Smooth muscle cell (in vitro differentiated cells): Measurements from ENCODE around the gene MAMDC2. TPM values are rescaled to one million over a fixed set of nuclear protein-coding genes. Genes with fewer than 3 reads are reported as not detected.

ENCODE experiments used
- DNase-seq: peaks from one replicate; lab custom pipeline; 2025; ENCODE audit not compliant: unreplicated experiment; lab: John Stamatoyannopoulos, UW
- H2AFZ ChIP-seq: fragments of 200-600 bp; sonication (generic); 2 replicates; pipeline ENCODE4 v1.6.0; 2016; ENCODE audit warnings: antibody characterized with exemption, low read depth, mild to moderate bottlenecking
- H3F3A ChIP-seq: fragments of 200-600 bp; sonication (generic); 2 replicates; pipeline ENCODE4 v1.6.0; 2017; ENCODE audit warnings: antibody characterized with exemption, low read depth
- H3K27ac ChIP-seq: fragments of 200-600 bp; sonication (generic); 2 replicates; pipeline ENCODE4 v1.5.1; 2016; ENCODE audit warnings: low read depth, mild to moderate bottlenecking
- H3K27me3 ChIP-seq: fragments of 200-600 bp; sonication (generic); 2 replicates; pipeline ENCODE4 v1.6.1; 2016; ENCODE audit warnings: low read depth, mild to moderate bottlenecking
- H3K36me3 ChIP-seq: fragments of 200-600 bp; sonication (generic); 2 replicates; pipeline ENCODE4 v1.5.1; 2016; ENCODE audit warnings: low read depth
- H3K4me1 ChIP-seq: fragments of 200-600 bp; sonication (generic); 2 replicates; pipeline ENCODE4 v1.5.1; 2016; ENCODE audit warnings: low read depth
- H3K4me2 ChIP-seq: fragments of 200-600 bp; sonication (generic); 2 replicates; pipeline ENCODE4 v1.6.0; 2016; ENCODE audit warnings: mild to moderate bottlenecking
- H3K4me3 ChIP-seq: fragments of 200-600 bp; sonication (generic); 2 replicates; pipeline ENCODE4 v1.5.1; 2016; ENCODE audit warnings: mild to moderate bottlenecking
- H3K79me2 ChIP-seq: fragments of 200-600 bp; sonication (generic); 2 replicates; pipeline ENCODE4 v1.6.0; 2016; ENCODE audit warnings: low read depth, mild to moderate bottlenecking
- H3K9ac ChIP-seq: fragments of 200-600 bp; sonication (generic); 2 replicates; pipeline ENCODE4 v1.6.0; 2016; ENCODE audit warnings: low read depth
- H3K9me3 ChIP-seq: fragments of 200-600 bp; sonication (generic); replicated peaks from 2 replicates; pipeline ENCODE4 v1.5.1; 2016; ENCODE audit warnings: low read depth
- H4K20me1 ChIP-seq: fragments of 200-600 bp; sonication (generic); 2 replicates; pipeline ENCODE4 v1.6.0; 2016; ENCODE audit warnings: low read depth
- WGBS: methylation state at CpG from one replicate; pipeline ENCODE4 v1.1.7; 2016; ENCODE audit warnings: low lambda C conversion rate; 5-methylcytosine and 5-hydroxymethylcytosine counted together
- polyA plus RNA-seq: library from polyadenylated mRNA; unstranded; fragments of >200 nt; fragmentation: Nextera tagmentation; extraction: Ambion mirVana; gene quantifications from 2 replicates; pipeline ENCODE4 v1.2.1, GENCODE V29; 2016
- total RNA-seq: library from RNA; depleted of rRNA; stranded (reverse); fragments of >200 nt; gene quantifications from 2 replicates; pipeline ENCODE4 v1.2.3, GENCODE V29; 2014
- TF ChIP-seq, protein P1 (sequence below): fragments of 200-600 bp; sonication (generic); IDR thresholded peaks from 2 replicates; pipeline ENCODE4 v1.5.1; 2017; ENCODE audit warnings: borderline replicate concordance, mild to moderate bottlenecking, antibody characterized with exemption; ENCODE audit not compliant: insufficient read depth, poor library complexity, severe bottlenecking

The MAMDC2 gene
- total and polyA plus RNA-seq, 2 experiments from 2014 or later, result 8.2 to 13.0 TPM

GRCh38 chr9:70061776-70062175 lies 18.1 kb downstream of the MAMDC2 start:
- Histone ChIP-seq H3F3A (no peaks in the 10 kb centered on the region), H3K27me3 (peaks cover 3% of the 10 kb centered on the region), H3K27ac (no peak overlapping the region), H4K20me1 (no peaks in the 10 kb centered on the region), H3K4me2 (no peak overlapping the region), H3K4me3 (no peak overlapping the region), H2AFZ (no peak overlapping the region), H3K9me3 (no peaks in the 10 kb centered on the region), H3K36me3 (no peaks in the 10 kb centered on the region), H3K4me1 (no peaks in the 10 kb centered on the region), H3K79me2 (no peaks in the 10 kb centered on the region), H3K9ac (no peak overlapping the region)
- WGBS, result 86% methylated on average over 1 of the region's 1 CpG
- TF ChIP-seq, protein P1, sequence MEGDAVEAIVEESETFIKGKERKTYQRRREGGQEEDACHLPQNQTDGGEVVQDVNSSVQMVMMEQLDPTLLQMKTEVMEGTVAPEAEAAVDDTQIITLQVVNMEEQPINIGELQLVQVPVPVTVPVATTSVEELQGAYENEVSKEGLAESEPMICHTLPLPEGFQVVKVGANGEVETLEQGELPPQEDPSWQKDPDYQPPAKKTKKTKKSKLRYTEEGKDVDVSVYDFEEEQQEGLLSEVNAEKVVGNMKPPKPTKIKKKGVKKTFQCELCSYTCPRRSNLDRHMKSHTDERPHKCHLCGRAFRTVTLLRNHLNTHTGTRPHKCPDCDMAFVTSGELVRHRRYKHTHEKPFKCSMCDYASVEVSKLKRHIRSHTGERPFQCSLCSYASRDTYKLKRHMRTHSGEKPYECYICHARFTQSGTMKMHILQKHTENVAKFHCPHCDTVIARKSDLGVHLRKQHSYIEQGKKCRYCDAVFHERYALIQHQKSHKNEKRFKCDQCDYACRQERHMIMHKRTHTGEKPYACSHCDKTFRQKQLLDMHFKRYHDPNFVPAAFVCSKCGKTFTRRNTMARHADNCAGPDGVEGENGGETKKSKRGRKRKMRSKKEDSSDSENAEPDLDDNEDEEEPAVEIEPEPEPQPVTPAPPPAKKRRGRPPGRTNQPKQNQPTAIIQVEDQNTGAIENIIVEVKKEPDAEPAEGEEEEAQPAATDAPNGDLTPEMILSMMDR, result no peak
- DNase-seq, result no peak

- Histone ChIP-seq H3K27ac (no peak overlapping the region), H3K9me3 (no peaks in the 10 kb centered on the region), H3F3A (no peaks in the 10 kb centered on the region), H2AFZ (no peak overlapping the region), H3K4me1 (no peaks in the 10 kb centered on the region), H3K79me2 (no peaks in the 10 kb centered on the region), H3K27me3 (no peaks in the 10 kb centered on the region), H3K4me3 (no peak overlapping the region), H3K36me3 (no peaks in the 10 kb centered on the region), H4K20me1 (no peaks in the 10 kb centered on the region), H3K4me2 (no peak overlapping the region), H3K9ac (no peak overlapping the region)
- no peak for DNase-seq
- WGBS, result 100% methylated on average over 1 of the region's 1 CpG
- TF ChIP-seq, protein P1, result no peak
These were observed 20.8 kb downstream of the MAMDC2 start for GRCh38 chr9:70064496-70064895.

- Histone ChIP-seq H4K20me1 (no peaks in the 10 kb centered on the region), H3K27me3 (no peaks in the 10 kb centered on the region), H3K36me3 (no peaks in the 10 kb centered on the region), H3K4me3 (no peak overlapping the region), H3K4me2 (no peak overlapping the region), H3F3A (no peaks in the 10 kb centered on the region), H3K27ac (no peak overlapping the region), H3K9me3 (no peaks in the 10 kb centered on the region), H2AFZ (no peak overlapping the region), H3K4me1 (no peaks in the 10 kb centered on the region), H3K79me2 (no peaks in the 10 kb centered on the region), H3K9ac (no peak overlapping the region)
- WGBS, result 81% methylated on average over 2 of the region's 2 CpGs
- DNase-seq, result no peak
- TF ChIP-seq, protein P1, result no peak
These were observed 21.9 kb downstream of the MAMDC2 start for GRCh38 chr9:70065572-70065971.

- H3K79me2 ChIP-seq, result no peaks in the 10 kb centered on the region
- no peak for DNase-seq
- no peaks in the 10 kb centered on the region for H4K20me1 ChIP-seq
- H3F3A ChIP-seq, result no peaks in the 10 kb centered on the region
- no peaks in the 10 kb centered on the region for H3K9me3 ChIP-seq
- no peak overlapping the region for H3K27ac ChIP-seq
- H3K27me3 ChIP-seq, result no peaks in the 10 kb centered on the region
- no peak overlapping the region for H3K4me3 ChIP-seq
- H3K4me1 ChIP-seq, result no peaks in the 10 kb centered on the region
- 97% methylated on average over 4 of the region's 4 CpGs for WGBS
- no peak overlapping the region for H3K4me2 ChIP-seq
- TF ChIP-seq, protein P1, result no peak
- H3K9ac ChIP-seq, result no peak overlapping the region
- H3K36me3 ChIP-seq, result no peaks in the 10 kb centered on the region
- no peak overlapping the region for H2AFZ ChIP-seq
These were observed 22.8 kb downstream of the MAMDC2 start for GRCh38 chr9:70066418-70066817.
